WTC11 (cell line): Measurements from ENCODE around the gene PLCH2. TPM values are rescaled to one million over a fixed set of nuclear protein-coding genes. Genes with fewer than 3 reads are reported as not detected.

Experiments
- ATAC-seq: fragments of 200-7000 bp; cut with Tn5 transposase; 2 replicates; pipeline ENCODE4 v1.10.0; 2021; ENCODE audit warnings: mild to moderate bottlenecking, moderate library complexity
- CTCF ChIA-PET: fragments of 300-600 bp; sonication (Branson Sonifier 250); formaldehyde crosslinking; loops from one replicate; lab custom pipeline; 2021; ENCODE audit warnings: antibody characterized with exemption; lab: Charles Lee
- POLR2A ChIA-PET: fragments of 350-600 bp; sonication (Branson Sonifier 250); formaldehyde crosslinking; loops from one replicate; lab custom pipeline; 2021; ENCODE audit warnings: antibody characterized with exemption; lab: Charles Lee
- DNase-seq: peaks from one replicate; pipeline ENCODE4 v3.0.0; 2021; ENCODE audit warnings: low spot score
- H3K27ac Mint-ChIP-seq: 2 replicates; pipeline ENCODE4 v1.8.0; 2021; ENCODE audit warnings: mixed read lengths
- H3K27me3 Mint-ChIP-seq: 2 replicates; pipeline ENCODE4 v1.8.0; 2021; ENCODE audit warnings: low read depth, mild to moderate bottlenecking, moderate library complexity, mixed read lengths
- H3K36me3 Mint-ChIP-seq: 2 replicates; pipeline ENCODE4 v1.8.0; 2021; ENCODE audit warnings: mixed read lengths
- H3K4me1 Mint-ChIP-seq: 2 replicates; pipeline ENCODE4 v1.8.0; 2022; ENCODE audit warnings: mixed read lengths
- H3K4me3 Mint-ChIP-seq: 2 replicates; pipeline ENCODE4 v1.8.0; 2021; ENCODE audit warnings: mild to moderate bottlenecking, moderate library complexity, mixed read lengths
- H3K9me3 Mint-ChIP-seq: 2 replicates; pipeline ENCODE4 v1.8.0; 2021; ENCODE audit warnings: mixed read lengths
- CDX4 ChIP-seq: fragments of 250-450 bp; sonication (Bioruptor Pico); IDR thresholded peaks from 2 replicates; pipeline ENCODE4 v1.9.0; 2021; ENCODE audit warnings: moderate library complexity, mild to moderate bottlenecking, inconsistent platforms, borderline replicate concordance
- CREM ChIP-seq: sonication (generic); formaldehyde crosslinking; IDR thresholded peaks from 2 replicates; pipeline ENCODE4 v1.8.1; 2022; ENCODE audit warnings: mild to moderate bottlenecking, missing genetic modification reagents, moderate library complexity
- FOXP4 ChIP-seq: sonication (generic); formaldehyde crosslinking; IDR thresholded peaks from 2 replicates; pipeline ENCODE4 v1.8.0; 2022; ENCODE audit warnings: mild to moderate bottlenecking, missing genetic modification reagents
- GRHL2 ChIP-seq: fragments of 250-450 bp; sonication (Bioruptor Pico); IDR thresholded peaks from 2 replicates; pipeline ENCODE4 v1.8.0; 2022; ENCODE audit warnings: mild to moderate bottlenecking, moderate library complexity; ENCODE audit not compliant: insufficient replicate concordance, severe bottlenecking
- JUN ChIP-seq: sonication (generic); formaldehyde crosslinking; IDR thresholded peaks from 2 replicates; pipeline ENCODE4 v1.8.0; 2023; ENCODE audit warnings: mild to moderate bottlenecking, missing genetic modification reagents
- OVOL2 ChIP-seq: fragments of 250-450 bp; sonication (Bioruptor Pico); IDR thresholded peaks from 2 replicates; pipeline ENCODE4 v1.9.0; 2021; ENCODE audit warnings: mild to moderate bottlenecking, borderline replicate concordance
- PRRX2 ChIP-seq: fragments of 250-450 bp; sonication (Bioruptor Pico); IDR thresholded peaks from 2 replicates; pipeline ENCODE4 v1.8.0; 2021; ENCODE audit warnings: mild to moderate bottlenecking
- SMAD3 ChIP-seq: sonication (generic); formaldehyde crosslinking; IDR thresholded peaks from 2 replicates; pipeline ENCODE4 v1.8.0; 2022; ENCODE audit warnings: missing genetic modification reagents, mild to moderate bottlenecking, borderline replicate concordance
- SMAD4 ChIP-seq: sonication (generic); formaldehyde crosslinking; IDR thresholded peaks from 2 replicates; pipeline ENCODE4 v1.8.0; 2022; ENCODE audit warnings: mild to moderate bottlenecking, missing genetic modification reagents
- TP53 ChIP-seq: sonication (generic); formaldehyde crosslinking; IDR thresholded peaks from 2 replicates; pipeline ENCODE4 v1.8.1; 2023; ENCODE audit warnings: mild to moderate bottlenecking, missing genetic modification reagents
- ZNF219 ChIP-seq: sonication (generic); formaldehyde crosslinking; IDR thresholded peaks from 2 replicates; pipeline ENCODE4 v1.8.0; 2023; ENCODE audit warnings: missing genetic modification reagents, mild to moderate bottlenecking, borderline replicate concordance
- ZNF232 ChIP-seq: sonication (generic); formaldehyde crosslinking; IDR thresholded peaks from 2 replicates; pipeline ENCODE4 v1.8.0; 2022; ENCODE audit warnings: mild to moderate bottlenecking, missing genetic modification reagents
- ZNF317 ChIP-seq: sonication (generic); formaldehyde crosslinking; IDR thresholded peaks from 2 replicates; pipeline ENCODE4 v1.8.1; 2023; ENCODE audit warnings: low read depth, mild to moderate bottlenecking, moderate library complexity, missing genetic modification reagents, borderline replicate concordance
- ZNF396 ChIP-seq: fragments of 250-450 bp; sonication (Bioruptor Pico); IDR thresholded peaks from 2 replicates; pipeline ENCODE4 v1.8.0; 2021; ENCODE audit warnings: mild to moderate bottlenecking, moderate library complexity, borderline replicate concordance
- ZNF416 ChIP-seq: fragments of 250-450 bp; sonication (Bioruptor Pico); IDR thresholded peaks from 2 replicates; pipeline ENCODE4 v1.9.0; 2021; ENCODE audit warnings: mild to moderate bottlenecking, inconsistent platforms
- ZNF671 ChIP-seq: fragments of 250-450 bp; sonication (Bioruptor Pico); IDR thresholded peaks from 2 replicates; pipeline ENCODE4 v1.8.0; 2021; ENCODE audit warnings: mild to moderate bottlenecking
- total RNA-seq: library from RNA; stranded (reverse); gene quantifications from 3 replicates; pipeline ENCODE4 v1.2.3, GENCODE V29; 2021
- TF ChIP-seq, protein P1 (sequence below): sonication (generic); formaldehyde crosslinking; IDR thresholded peaks from 2 replicates; pipeline ENCODE4 v1.8.0; 2022; ENCODE audit warnings: mild to moderate bottlenecking, missing genetic modification reagents
- TF ChIP-seq, protein P2 (sequence below): sonication (generic); formaldehyde crosslinking; IDR thresholded peaks from 2 replicates; pipeline ENCODE4 v1.8.1; 2022; ENCODE audit warnings: low read depth, mild to moderate bottlenecking, moderate library complexity, missing genetic modification reagents, borderline replicate concordance
- TF ChIP-seq, protein P3 (sequence below): fragments of 200-600 bp; IDR thresholded peaks from 2 replicates; pipeline ENCODE4 v1.8.0; 2022; ENCODE audit warnings: antibody characterized with exemption
- TF ChIP-seq, protein P4 (sequence below): sonication (generic); formaldehyde crosslinking; IDR thresholded peaks from 2 replicates; pipeline ENCODE4 v1.8.0; 2023; ENCODE audit warnings: mild to moderate bottlenecking, missing genetic modification reagents
- TF ChIP-seq, protein P5 (sequence below): fragments of 250-450 bp; sonication (Bioruptor Pico); IDR thresholded peaks from 2 replicates; pipeline ENCODE4 v1.9.0; 2021; ENCODE audit warnings: mild to moderate bottlenecking

Gene PLCH2
- total RNA-seq, 1 experiment from 2014 or later = 0.17 TPM

GRCh38 chr1:2460996-2461751 lies 14.9 kb upstream of the PLCH2 start:
- no peaks in the 10 kb centered on the region for H3K9me3 Mint-ChIP-seq
- no peak overlapping the region for H3K27ac Mint-ChIP-seq
- TF ChIP-seq SMAD4 (CRISPR knock-in tag) (no peak), ZNF671 (CRISPR knock-in tag) (no peak), ZNF232 (CRISPR knock-in tag) (no peak), ZNF317 (CRISPR knock-in tag) (no peak), TP53 (CRISPR knock-in tag) (no peak), ZNF219 (CRISPR knock-in tag) (no peak), CREM (no peak), CDX4 (CRISPR knock-in tag) (no peak), OVOL2 (CRISPR knock-in tag) (no peak), SMAD3 (CRISPR knock-in tag) (no peak)
- TF ChIP-seq, protein P1, sequence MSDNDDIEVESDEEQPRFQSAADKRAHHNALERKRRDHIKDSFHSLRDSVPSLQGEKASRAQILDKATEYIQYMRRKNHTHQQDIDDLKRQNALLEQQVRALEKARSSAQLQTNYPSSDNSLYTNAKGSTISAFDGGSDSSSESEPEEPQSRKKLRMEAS = no peak
- TF ChIP-seq, protein P2, sequence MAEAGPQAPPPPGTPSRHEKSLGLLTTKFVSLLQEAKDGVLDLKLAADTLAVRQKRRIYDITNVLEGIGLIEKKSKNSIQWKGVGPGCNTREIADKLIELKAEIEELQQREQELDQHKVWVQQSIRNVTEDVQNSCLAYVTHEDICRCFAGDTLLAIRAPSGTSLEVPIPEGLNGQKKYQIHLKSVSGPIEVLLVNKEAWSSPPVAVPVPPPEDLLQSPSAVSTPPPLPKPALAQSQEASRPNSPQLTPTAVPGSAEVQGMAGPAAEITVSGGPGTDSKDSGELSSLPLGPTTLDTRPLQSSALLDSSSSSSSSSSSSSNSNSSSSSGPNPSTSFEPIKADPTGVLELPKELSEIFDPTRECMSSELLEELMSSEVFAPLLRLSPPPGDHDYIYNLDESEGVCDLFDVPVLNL (CRISPR knock-in tag) = no peak
- TF ChIP-seq, protein P3, sequence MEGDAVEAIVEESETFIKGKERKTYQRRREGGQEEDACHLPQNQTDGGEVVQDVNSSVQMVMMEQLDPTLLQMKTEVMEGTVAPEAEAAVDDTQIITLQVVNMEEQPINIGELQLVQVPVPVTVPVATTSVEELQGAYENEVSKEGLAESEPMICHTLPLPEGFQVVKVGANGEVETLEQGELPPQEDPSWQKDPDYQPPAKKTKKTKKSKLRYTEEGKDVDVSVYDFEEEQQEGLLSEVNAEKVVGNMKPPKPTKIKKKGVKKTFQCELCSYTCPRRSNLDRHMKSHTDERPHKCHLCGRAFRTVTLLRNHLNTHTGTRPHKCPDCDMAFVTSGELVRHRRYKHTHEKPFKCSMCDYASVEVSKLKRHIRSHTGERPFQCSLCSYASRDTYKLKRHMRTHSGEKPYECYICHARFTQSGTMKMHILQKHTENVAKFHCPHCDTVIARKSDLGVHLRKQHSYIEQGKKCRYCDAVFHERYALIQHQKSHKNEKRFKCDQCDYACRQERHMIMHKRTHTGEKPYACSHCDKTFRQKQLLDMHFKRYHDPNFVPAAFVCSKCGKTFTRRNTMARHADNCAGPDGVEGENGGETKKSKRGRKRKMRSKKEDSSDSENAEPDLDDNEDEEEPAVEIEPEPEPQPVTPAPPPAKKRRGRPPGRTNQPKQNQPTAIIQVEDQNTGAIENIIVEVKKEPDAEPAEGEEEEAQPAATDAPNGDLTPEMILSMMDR = no peak
- TF ChIP-seq, protein P4, sequence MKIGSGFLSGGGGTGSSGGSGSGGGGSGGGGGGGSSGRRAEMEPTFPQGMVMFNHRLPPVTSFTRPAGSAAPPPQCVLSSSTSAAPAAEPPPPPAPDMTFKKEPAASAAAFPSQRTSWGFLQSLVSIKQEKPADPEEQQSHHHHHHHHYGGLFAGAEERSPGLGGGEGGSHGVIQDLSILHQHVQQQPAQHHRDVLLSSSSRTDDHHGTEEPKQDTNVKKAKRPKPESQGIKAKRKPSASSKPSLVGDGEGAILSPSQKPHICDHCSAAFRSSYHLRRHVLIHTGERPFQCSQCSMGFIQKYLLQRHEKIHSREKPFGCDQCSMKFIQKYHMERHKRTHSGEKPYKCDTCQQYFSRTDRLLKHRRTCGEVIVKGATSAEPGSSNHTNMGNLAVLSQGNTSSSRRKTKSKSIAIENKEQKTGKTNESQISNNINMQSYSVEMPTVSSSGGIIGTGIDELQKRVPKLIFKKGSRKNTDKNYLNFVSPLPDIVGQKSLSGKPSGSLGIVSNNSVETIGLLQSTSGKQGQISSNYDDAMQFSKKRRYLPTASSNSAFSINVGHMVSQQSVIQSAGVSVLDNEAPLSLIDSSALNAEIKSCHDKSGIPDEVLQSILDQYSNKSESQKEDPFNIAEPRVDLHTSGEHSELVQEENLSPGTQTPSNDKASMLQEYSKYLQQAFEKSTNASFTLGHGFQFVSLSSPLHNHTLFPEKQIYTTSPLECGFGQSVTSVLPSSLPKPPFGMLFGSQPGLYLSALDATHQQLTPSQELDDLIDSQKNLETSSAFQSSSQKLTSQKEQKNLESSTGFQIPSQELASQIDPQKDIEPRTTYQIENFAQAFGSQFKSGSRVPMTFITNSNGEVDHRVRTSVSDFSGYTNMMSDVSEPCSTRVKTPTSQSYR (CRISPR knock-in tag) = no peak
- TF ChIP-seq, all 79 proteins: peak for 0
- H3K4me1 Mint-ChIP-seq = no peaks in the 10 kb centered on the region
- no peak for DNase-seq
- POLR2A ChIA-PET = interaction anchor here (0.5 kb wide), 1 partner anchor 45 kb away, joined by 4 read pairs; no protein-coding TSS in a partner anchor
- no peaks in the 10 kb centered on the region for H3K27me3 Mint-ChIP-seq
- CTCF ChIA-PET = interaction anchor here (1.0 to 1.7 kb wide), 6 partner anchors 16 to 42 kb away, joined by 3 to 5 read pairs (median 4); no protein-coding TSS in a partner anchor
- H3K36me3 Mint-ChIP-seq = no peaks in the 10 kb centered on the region
- ATAC-seq = no peak
- no peak overlapping the region for H3K4me3 Mint-ChIP-seq

GRCh38 chr1:2462819-2463218 lies 13.3 kb upstream of the PLCH2 start:
- H3K27me3 Mint-ChIP-seq = no peaks in the 10 kb centered on the region
- CTCF ChIA-PET = interaction anchor here (1.6 kb wide), 1 partner anchor 10 kb away, joined by 3 read pairs; no protein-coding TSS in a partner anchor
- no peak overlapping the region for H3K27ac Mint-ChIP-seq
- no peaks in the 10 kb centered on the region for H3K36me3 Mint-ChIP-seq
- H3K9me3 Mint-ChIP-seq = no peaks in the 10 kb centered on the region
- no peak for ATAC-seq
- no peaks in the 10 kb centered on the region for H3K4me1 Mint-ChIP-seq
- no peak overlapping the region for H3K4me3 Mint-ChIP-seq
- no peak for DNase-seq
- POLR2A ChIA-PET = no interaction called here
- no peak for TF ChIP-seq FOXP4
- no peak for TF ChIP-seq ZNF396
- no peak for TF ChIP-seq JUN (CRISPR knock-in tag)
- TF ChIP-seq GRHL2 (CRISPR knock-in tag) = no peak
- TF ChIP-seq ZNF416 (CRISPR knock-in tag) = no peak
- no peak for TF ChIP-seq PRRX2
- TF ChIP-seq, protein P2 (CRISPR knock-in tag) = no peak
- TF ChIP-seq SMAD3 (CRISPR knock-in tag) = no peak
- TF ChIP-seq, protein P5, sequence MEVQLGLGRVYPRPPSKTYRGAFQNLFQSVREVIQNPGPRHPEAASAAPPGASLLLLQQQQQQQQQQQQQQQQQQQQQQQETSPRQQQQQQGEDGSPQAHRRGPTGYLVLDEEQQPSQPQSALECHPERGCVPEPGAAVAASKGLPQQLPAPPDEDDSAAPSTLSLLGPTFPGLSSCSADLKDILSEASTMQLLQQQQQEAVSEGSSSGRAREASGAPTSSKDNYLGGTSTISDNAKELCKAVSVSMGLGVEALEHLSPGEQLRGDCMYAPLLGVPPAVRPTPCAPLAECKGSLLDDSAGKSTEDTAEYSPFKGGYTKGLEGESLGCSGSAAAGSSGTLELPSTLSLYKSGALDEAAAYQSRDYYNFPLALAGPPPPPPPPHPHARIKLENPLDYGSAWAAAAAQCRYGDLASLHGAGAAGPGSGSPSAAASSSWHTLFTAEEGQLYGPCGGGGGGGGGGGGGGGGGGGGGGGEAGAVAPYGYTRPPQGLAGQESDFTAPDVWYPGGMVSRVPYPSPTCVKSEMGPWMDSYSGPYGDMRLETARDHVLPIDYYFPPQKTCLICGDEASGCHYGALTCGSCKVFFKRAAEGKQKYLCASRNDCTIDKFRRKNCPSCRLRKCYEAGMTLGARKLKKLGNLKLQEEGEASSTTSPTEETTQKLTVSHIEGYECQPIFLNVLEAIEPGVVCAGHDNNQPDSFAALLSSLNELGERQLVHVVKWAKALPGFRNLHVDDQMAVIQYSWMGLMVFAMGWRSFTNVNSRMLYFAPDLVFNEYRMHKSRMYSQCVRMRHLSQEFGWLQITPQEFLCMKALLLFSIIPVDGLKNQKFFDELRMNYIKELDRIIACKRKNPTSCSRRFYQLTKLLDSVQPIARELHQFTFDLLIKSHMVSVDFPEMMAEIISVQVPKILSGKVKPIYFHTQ (CRISPR knock-in tag) = no peak
